ENCODE data around the gene VPS72. TPM values are rescaled to one million over a fixed set of nuclear protein-coding genes. Genes with fewer than 3 reads are reported as not detected.

Gene VPS72
- total RNA-seq, 1 donor = 34.7 TPM

GRCh38 chr1:151133018-151133806, 56.8 kb downstream of the VPS72 start:
- H3K9me3 ChIP-seq (ENCODE audit: low read depth, low read length) = no peaks in the 10 kb centered on the region
- H2AFZ ChIP-seq (ENCODE audit: low read length) = no peak overlapping the region
- no peak overlapping the region for H3K27ac ChIP-seq (ENCODE audit: low read depth, low read length)
- no peaks in the 10 kb centered on the region for H3K27me3 ChIP-seq (ENCODE audit: insufficient read depth, low read length)
- peaks cover 10% of the 10 kb centered on the region for H3K4me1 ChIP-seq (ENCODE audit: insufficient read depth, low read length)
- TF ChIP-seq CTCF (IDR thresholded peaks at IDR 0.05; ENCODE audit: extremely low read depth, low read depth, low read length) = no peak
- no peak overlapping the region for H3K4me3 ChIP-seq (ENCODE audit: insufficient read depth, low read length)
- DNase-seq (ENCODE audit: insufficient read length, low spot score, missing footprints) = peak; percentile 80
- H3K36me3 ChIP-seq (ENCODE audit: insufficient read depth, low read length) = no peaks in the 10 kb centered on the region
- H3K79me2 ChIP-seq (ENCODE audit: insufficient read depth, low read length) = no peaks in the 10 kb centered on the region
- H4K20me1 ChIP-seq (ENCODE audit: insufficient read depth, low read length) = no peaks in the 10 kb centered on the region
- H3K4me2 ChIP-seq (ENCODE audit: insufficient read depth, low read length) = no peak overlapping the region

- Histone ChIP-seq H4K20me1 (ENCODE audit: insufficient read depth, low read length) (no peaks in the 10 kb centered on the region), H3K4me2 (ENCODE audit: insufficient read depth, low read length) (peak overlapping the region; percentile 91), H3K36me3 (ENCODE audit: insufficient read depth, low read length) (no peaks in the 10 kb centered on the region), H3K27ac (ENCODE audit: low read depth, low read length) (no peak overlapping the region), H3K27me3 (ENCODE audit: insufficient read depth, low read length) (no peaks in the 10 kb centered on the region), H2AFZ (ENCODE audit: low read length) (peak overlapping the region; percentile 83), H3K4me1 (ENCODE audit: insufficient read depth, low read length) (peaks cover 10% of the 10 kb centered on the region), H3K79me2 (ENCODE audit: insufficient read depth, low read length) (no peaks in the 10 kb centered on the region), H3K9me3 (ENCODE audit: low read depth, low read length) (no peaks in the 10 kb centered on the region), H3K4me3 (ENCODE audit: insufficient read depth, low read length) (no peak overlapping the region)
- TF ChIP-seq CTCF (IDR thresholded peaks at IDR 0.05; ENCODE audit: extremely low read depth, low read depth, low read length) = no peak
- DNase-seq (ENCODE audit: insufficient read length, low spot score, missing footprints) = peak; percentile 71
These were observed 57.5 kb downstream of the VPS72 start for GRCh38 chr1:151132335-151133017.

GRCh38 chr1:151131701-151132334, 58.2 kb downstream of the VPS72 start:
- H3K27ac ChIP-seq (ENCODE audit: low read depth, low read length) = no peak overlapping the region
- peak overlapping the region; percentile 83 for H2AFZ ChIP-seq (ENCODE audit: low read length)
- no peak for TF ChIP-seq CTCF (IDR thresholded peaks at IDR 0.05; ENCODE audit: extremely low read depth, low read depth, low read length)
- no peaks in the 10 kb centered on the region for H3K27me3 ChIP-seq (ENCODE audit: insufficient read depth, low read length)
- H3K4me2 ChIP-seq (ENCODE audit: insufficient read depth, low read length) = peak overlapping the region; percentile 91
- no peaks in the 10 kb centered on the region for H3K9me3 ChIP-seq (ENCODE audit: low read depth, low read length)
- H3K4me3 ChIP-seq (ENCODE audit: insufficient read depth, low read length) = peak overlapping the region; percentile 64
- H4K20me1 ChIP-seq (ENCODE audit: insufficient read depth, low read length) = no peaks in the 10 kb centered on the region
- peak; percentile 89 for DNase-seq (ENCODE audit: insufficient read length, low spot score, missing footprints)
- H3K79me2 ChIP-seq (ENCODE audit: insufficient read depth, low read length) = no peaks in the 10 kb centered on the region
- H3K36me3 ChIP-seq (ENCODE audit: insufficient read depth, low read length) = no peaks in the 10 kb centered on the region
- H3K4me1 ChIP-seq (ENCODE audit: insufficient read depth, low read length) = peaks cover 10% of the 10 kb centered on the region
